ENCODE data around the gene ADD1. TPM values are rescaled to one million over a fixed set of nuclear protein-coding genes. Genes with fewer than 3 reads are reported as not detected.

ADD1 gene
- 135 and 154 TPM in 2 replicates for total RNA-seq

DNA sequence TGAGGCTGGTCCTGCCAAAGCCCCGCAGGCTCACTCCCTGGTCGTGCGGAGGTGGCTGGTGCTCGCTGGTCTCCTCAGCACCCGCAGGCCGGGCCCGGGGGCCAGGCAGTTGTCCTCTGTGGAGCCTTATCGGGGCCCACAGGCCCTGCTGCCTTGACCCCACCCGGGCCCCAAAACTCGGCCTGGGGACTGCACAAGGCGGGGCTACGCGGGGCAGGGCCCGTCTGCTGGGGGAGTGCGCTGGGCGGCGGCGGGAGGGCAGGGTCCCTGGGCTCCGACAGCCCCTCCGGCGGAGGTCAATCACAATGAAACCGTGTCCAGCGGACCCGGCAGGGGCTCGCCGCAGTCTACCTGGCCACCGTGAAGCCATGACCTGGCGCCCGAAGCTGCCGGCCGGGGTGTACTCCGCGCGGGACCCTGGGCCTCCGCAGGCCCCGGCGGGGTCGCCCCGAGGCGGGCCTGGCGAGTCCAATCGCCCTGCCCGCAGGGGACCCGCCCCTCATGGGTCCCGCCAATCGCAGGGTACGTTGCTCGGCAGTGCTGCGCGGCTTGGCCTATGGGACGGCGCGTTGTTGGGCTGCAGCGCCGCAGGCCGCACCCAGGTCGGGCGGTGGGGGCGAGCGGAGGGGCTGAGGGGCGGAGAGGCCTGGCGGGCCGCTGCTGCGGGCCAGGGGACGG is at the start of gene ADD1:
Gene ADD1 (plus strand): TSS at position 582 of the 678 bp plus-strand sequence. CDS start 32,072 bp downstream, outside the sequence.

DNA sequence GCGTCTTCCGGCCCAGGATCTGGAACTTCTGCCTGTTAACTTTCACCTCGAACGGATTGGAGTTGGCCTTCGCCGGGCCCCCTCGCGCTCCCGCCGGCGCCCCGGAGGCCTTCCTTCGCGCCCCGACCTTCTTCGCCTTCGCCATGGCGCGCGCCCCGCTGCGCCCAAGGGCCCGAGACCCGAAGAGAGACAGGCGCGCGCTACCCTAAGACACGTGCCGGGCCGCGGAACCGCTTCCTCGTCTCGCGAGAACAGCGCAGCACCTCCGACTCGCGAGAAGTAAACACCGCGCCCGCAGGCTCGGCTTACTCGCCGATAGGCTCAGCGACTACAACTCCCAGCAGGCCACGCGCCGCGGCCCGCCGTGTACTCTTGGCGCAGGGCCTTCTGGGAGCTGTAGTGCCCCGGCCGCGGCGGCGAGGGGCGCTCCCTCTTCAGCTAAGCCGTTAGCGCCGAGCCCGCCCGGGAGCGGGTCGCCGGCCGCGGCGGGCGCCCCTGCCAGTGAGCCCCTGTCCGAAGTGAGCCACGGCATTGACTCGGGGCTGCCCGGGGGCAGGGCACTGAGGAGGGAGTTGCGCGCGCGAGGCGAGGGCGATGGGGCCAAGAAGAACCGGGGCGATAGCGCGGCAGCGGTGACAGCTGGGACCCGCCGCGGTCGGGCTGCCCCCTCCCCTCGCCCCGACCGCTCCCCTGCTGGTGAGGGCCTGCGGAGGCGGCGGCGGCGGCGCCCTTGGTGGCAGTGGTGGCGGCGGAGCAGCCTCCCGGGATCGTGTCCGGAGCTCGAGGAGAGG is 119.7 kb downstream of the ADD1 start, which contains the start of the genes GRK4 and NOP14:
Gene GRK4 (plus strand): TSS at position 397 of the 791 bp plus-strand sequence. CDS start 500 bp downstream, outside the sequence.
Gene NOP14 (minus strand): TSS at position 232 of the 791 bp plus-strand sequence. CDS start 87 bp downstream, at position 145.

Other genes with a start within 250 kb of the ADD1 start
- gene TNIP2, start 87.5 kb upstream of the ADD1 start, total RNA-seq = 51.7 and 53.8 TPM in 2 replicates
- gene SH3BP2, start 50.8 kb upstream of the ADD1 start, total RNA-seq = 35.6 and 59.6 TPM in 2 replicates
- 21.2 and 23.5 TPM in 2 replicates for gene NOP14, start 119.6 kb downstream of the ADD1 start, total RNA-seq
- gene GRK4, start 119.7 kb downstream of the ADD1 start, total RNA-seq = 3.6 and 4.7 TPM in 2 replicates
- gene HTT-AS, start 230.7 kb downstream of the ADD1 start, total RNA-seq = not detected in 2 replicates
- 11.0 and 32.7 TPM in 2 replicates for gene HTT, start 230.8 kb downstream of the ADD1 start, total RNA-seq

Measured in cardiac atrium fibroblast (primary cell).